ENCODE measurements around the gene DBNDD1.

DNA sequence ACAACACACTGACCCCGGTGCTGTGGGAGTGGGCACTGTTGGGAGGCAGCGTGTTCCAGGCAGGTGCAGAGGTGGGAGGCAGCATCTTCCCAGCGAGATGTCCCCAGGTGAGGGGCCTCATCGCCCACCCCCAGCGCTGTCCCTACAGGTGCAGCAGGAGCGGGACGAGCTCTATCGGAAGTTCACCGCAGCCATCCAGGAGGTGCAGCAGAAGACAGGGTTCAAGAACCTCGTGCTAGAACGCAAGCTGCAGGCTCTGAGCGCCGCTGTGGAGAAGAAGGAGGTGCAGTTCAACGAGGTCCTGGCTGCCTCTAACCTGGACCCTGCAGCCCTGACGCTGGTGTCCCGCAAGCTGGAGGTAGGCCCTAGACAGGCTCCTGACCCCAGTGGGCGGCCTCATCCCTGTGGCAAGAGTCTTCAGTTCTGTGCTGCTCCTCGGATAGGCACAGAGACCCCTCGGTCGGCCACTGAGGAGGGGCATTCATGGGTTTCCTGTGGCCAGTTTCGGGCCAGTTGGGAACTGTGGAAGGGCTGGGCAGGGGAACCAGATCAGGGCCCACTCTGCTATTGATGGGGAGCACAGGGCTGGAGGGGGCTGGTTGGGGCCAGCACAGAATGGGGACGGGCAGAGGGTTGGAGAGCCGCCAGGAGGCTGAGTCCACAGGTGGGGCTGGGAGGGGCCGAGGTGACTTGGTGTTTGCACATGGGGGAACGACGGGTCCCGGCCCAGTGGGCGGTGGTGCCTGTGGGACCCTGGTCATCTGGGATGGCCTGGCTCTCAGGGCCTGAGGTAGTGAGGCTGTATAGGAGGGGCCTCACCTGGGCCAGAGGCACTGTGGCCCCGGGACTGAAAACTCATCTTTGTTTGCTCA, 21.1 kb upstream of the DBNDD1 start:
- TF ChIP-seq, protein P1, sequence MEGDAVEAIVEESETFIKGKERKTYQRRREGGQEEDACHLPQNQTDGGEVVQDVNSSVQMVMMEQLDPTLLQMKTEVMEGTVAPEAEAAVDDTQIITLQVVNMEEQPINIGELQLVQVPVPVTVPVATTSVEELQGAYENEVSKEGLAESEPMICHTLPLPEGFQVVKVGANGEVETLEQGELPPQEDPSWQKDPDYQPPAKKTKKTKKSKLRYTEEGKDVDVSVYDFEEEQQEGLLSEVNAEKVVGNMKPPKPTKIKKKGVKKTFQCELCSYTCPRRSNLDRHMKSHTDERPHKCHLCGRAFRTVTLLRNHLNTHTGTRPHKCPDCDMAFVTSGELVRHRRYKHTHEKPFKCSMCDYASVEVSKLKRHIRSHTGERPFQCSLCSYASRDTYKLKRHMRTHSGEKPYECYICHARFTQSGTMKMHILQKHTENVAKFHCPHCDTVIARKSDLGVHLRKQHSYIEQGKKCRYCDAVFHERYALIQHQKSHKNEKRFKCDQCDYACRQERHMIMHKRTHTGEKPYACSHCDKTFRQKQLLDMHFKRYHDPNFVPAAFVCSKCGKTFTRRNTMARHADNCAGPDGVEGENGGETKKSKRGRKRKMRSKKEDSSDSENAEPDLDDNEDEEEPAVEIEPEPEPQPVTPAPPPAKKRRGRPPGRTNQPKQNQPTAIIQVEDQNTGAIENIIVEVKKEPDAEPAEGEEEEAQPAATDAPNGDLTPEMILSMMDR (IDR thresholded peaks at IDR 0.05), result no peak
- TF ChIP-seq TCF7L2 (IDR thresholded peaks at IDR 0.05; ENCODE audit: low read depth, low read length) (no peak), SIN3A (IDR thresholded peaks at IDR 0.05; ENCODE audit: borderline replicate concordance, insufficient read depth, low read depth, low read length) (no peak)

All from Panc1 (cell line).